ENCODE data around the gene MRPS10.
"Not testable (repeated sequence)": the region's sequence is repeated elsewhere in the genome, so short reads cannot be mapped to it uniquely, and the experiment has no call there.

Gene MRPS10

DNA sequence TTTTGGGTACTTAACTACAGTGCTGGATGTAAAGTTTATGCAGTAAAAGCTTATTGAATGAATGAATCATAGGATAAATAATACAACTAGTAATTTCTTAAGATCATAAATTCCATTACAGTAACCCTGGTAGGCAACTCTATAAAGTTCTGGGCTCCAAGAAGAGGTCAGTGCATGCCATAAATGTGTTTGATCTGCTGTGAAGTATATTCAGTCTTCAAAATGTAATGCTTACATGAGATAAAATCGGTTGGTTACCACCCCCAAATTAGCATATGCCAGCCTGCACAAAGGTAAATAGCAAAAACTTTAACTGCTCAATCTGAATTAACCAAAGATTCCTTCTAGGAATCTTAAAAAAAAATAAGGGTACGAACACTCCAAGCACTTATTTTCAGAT is 10.1 kb downstream of the MRPS10 start:
- DNase-seq (ENCODE audit: low read depth) = not testable (repeated sequence)

- DNase-seq (ENCODE audit: low read depth) = no peak
Observed at GRCh38 chr6:42204768-42205282, 12.8 kb downstream of the MRPS10 start.

- no peak for DNase-seq (ENCODE audit: low read depth)
Observed at GRCh38 chr6:42203183-42203582, 14.5 kb downstream of the MRPS10 start.

DNA sequence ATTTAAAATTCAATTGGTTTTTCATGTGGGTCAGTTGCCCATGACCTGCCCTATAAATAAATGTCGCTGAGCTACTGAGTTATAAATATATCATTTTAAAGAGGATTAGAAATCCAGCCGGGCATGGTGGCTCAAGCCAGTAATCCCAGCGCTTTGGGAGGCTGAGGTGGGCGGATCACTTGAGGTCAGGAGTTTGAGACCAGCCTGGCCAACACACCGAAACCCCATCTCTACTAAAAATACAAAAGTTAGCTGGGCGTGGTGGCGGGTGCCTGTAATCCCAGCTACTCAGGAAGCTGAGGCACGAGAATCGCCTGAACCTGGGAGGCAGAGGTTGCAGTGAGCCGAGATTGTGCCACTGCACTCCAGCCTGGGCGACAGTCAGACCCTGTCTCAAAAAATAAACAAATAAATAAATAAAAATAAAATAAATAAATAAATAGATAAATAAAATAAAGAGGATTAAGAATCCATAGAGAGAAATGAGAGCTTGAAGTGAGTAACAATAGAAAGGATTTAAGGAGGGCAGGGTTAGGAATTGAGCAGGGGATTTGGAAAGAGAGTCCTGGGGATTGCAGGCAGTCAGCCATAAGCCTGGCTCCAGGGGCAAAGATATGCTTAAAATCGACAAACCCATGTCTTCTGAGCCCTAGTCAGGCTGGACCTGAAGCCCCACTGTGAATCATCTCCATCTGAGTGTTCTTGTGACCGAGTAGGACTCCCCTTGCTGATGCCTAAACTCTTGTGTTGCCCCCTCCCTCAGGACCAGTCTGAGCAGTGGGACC is 15.3 kb downstream of the MRPS10 start:
- not testable (repeated sequence) for DNase-seq (ENCODE audit: low read depth)

DNA sequence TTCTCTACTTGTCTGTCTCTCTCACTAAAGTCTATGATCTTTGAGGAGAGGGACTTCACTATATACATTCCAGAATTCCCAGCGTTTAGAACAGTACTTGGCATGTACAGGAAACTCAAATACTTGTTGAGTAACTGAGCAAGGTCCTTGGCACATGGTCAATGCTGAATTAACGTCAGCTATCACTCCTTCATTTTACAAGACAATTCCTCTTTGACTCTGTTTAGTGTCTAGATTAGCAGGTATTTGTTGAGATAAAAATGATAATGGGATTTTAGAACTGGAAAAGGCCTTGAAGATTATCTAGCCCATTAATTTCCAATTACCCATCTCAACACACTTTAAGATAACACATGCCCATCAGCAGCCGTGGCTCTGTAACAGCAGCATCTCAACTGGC is 16.3 kb downstream of the MRPS10 start:
- DNase-seq (ENCODE audit: low read depth) = no peak

DNA sequence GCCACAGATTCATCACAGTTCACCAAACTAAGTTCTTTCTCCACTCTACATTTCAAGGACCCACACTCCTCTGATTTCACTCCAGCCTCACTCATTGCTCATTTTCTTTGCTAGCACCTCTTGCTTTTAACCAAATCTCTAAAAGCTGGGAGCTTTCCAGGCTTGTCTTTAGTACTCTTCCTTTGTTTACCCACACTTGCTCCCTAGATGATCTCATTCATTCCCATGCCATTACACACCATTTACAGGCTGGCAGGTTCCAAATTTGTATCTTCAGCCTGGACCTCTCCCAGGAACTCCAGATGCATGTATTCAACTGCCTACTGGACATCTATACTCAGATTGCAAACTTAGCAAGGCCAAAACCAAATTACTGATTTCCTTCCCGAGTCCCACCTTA is 17.6 kb downstream of the MRPS10 start:
- peak; percentile 92 for DNase-seq (ENCODE audit: low read depth)

- no peak for DNase-seq (ENCODE audit: low read depth)
Observed at GRCh38 chr6:42199106-42199981, 18.3 kb downstream of the MRPS10 start.

GRCh38 chr6:42197555-42198362 is 19.9 kb downstream of the MRPS10 start:
- peak; percentile 40 for DNase-seq (ENCODE audit: low read depth)

DNA sequence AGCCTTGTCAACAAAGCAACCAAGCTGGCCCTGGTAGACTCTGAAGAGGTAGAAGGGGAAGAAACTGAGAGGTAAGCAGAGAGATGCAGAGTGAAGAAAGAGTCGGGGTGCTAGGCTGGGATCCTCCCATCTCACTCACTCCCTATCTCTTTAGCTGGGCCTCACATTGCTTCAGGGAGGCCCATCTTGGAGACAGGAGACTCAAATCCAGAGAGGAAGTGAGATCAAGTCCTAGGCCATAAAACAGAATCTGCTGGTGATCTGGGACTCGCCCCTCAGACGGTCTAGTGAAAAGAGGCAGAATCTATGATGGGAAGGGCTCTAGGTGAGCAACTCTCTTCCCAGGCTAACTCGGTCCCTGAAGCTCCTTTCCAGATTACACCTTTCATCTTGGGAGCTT is 22.2 kb downstream of the MRPS10 start:
- no peak for DNase-seq (ENCODE audit: low read depth)

GRCh38 chr6:42194056-42194455 is 23.6 kb downstream of the MRPS10 start:
- no peak for DNase-seq (ENCODE audit: low read depth)

DNA sequence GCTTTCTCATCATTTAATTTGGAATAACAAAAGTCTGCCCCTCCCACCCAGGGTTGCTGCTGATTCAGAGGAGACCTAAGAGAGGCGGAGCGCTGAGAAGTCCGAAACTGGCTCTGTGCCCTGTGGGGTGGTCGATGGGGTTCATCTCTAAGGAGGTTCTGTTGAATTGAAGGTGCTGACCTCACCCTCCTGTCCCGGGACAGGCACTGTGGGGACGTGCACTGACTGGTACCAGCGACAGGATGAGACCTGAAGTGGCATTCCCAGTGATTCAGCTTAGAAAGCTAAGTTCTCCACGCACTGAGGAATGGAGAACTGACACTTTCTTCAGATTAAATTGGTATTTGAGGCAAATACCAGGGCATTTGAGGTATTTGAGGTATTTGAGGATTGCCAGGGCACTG is 24.2 kb downstream of the MRPS10 start:
- DNase-seq (ENCODE audit: low read depth) = no peak

GRCh38 chr6:42192385-42192784 is 25.3 kb downstream of the MRPS10 start:
- DNase-seq (ENCODE audit: low read depth) = not testable (repeated sequence)

DNA sequence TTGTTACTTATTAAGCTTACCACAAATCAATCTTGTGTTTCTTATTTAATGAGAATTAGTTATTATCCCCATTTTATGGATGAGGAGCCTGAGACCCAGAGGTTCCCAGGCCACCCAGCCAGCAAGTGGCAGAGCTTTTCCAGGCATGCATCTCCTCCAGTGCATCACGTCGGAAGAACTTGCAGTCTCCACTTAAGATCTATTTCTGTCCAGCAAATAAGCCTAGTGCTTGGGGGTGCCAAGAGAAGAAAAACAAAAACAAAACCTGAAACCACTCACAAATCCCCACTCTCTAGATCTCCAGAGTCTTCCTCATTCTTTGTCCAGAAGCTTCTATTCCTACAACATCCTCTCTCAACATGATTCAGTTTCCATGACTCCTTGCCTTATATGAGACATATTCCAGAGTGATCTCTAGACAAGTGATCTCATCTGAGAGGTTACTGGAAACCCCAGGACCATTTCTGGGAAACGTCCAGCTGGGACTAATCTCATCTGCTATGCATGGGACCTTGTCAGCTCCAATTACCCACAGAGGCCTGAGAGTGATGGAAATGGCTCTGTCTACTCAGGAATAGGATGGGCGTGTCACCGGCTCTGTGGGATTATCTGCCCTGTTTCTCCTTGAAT is 27.0 kb downstream of the MRPS10 start:
- peak; percentile 69 for DNase-seq (ENCODE audit: low read depth)

- no peak for DNase-seq (ENCODE audit: low read depth)
Observed at GRCh38 chr6:42188406-42188805, 29.3 kb downstream of the MRPS10 start.

- DNase-seq (ENCODE audit: low read depth) = no peak
Observed at GRCh38 chr6:42185597-42185996, 32.1 kb downstream of the MRPS10 start.

DNA sequence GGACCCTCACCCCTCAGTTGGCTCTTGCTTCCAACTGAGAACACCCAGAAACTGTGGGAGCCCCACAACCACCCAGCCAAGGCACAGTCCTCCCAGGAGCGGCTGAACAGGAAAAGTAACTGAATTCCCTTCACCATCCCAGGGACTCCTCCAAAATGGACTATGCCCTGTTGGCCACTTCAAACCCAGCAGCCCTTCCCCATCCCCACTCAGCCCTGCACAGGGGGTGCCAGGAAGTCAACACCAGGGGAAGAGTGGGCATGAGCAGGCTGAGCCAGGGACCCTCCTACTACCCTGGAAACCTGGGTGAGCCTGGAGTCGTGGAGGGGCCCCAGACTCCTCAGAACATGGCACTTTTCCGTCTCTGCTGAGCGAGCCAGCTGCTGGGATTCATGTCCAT is 33.2 kb downstream of the MRPS10 start:
- no peak for DNase-seq (ENCODE audit: low read depth)

GRCh38 chr6:42182101-42182500 is 35.6 kb downstream of the MRPS10 start:
- DNase-seq (ENCODE audit: low read depth) = no peak

DNA sequence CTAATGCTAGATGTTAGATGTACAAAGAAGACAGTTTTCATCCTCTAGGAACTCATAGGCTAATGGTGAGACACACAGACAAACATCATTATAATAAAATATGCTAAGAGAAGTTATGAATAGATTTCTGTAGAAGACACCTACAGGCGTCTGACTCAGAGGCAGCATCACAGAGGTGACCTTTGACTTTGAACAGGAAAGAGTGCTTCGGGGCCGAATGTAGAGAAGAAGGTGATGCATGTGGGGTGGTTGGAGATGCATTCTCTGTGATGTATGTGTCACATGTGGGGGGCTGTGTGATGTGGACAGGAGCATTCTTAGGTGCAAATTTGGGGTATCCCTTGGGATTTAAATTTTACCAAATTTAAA is 37.7 kb downstream of the MRPS10 start:
- DNase-seq (ENCODE audit: low read depth) = no peak

DNA sequence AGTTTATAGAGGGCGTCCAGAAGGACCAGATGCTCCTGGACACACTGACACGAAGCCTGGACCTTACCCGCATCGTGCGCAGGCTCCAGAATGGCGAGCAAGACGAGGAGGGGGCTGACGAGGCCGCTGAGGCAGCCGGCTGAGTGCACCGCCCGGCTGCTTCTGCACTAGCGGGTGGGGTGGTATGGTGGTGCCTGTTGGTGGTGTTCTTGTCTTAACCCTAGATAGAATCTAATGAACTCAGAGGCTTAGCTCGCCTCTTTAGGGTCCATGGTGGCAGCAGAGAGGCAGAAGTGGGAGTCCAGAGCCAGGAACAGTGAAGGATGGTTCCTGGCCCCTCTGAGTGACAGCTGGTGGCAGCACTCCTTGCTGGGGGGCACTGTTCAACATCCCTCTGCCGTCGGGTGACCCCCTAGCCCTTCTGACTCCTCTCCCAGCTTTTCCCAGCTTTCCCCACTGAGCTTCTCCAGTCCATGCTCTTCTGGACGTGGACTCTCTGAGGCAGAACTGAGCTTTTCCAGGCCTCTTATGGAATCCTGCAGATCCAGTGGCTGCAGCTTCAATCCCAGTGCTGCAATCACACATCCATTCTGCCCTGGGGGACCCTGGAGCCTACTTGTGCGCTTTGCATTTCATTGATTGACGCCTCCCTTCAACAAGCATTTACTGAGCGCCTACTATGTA is 38.3 kb downstream of the MRPS10 start:
- DNase-seq (ENCODE audit: low read depth) = no peak

- no peak for DNase-seq (ENCODE audit: low read depth)
Observed at GRCh38 chr6:42177514-42178364, 39.9 kb downstream of the MRPS10 start.
